AG08396 (cell line): ENCODE results near the gene SST.

Source experiments
- DNase-seq: peaks from one replicate; pipeline ENCODE4 v3.0.0; 2012; ENCODE audit warnings: low spot score, mixed read lengths

The SST gene

GRCh38 chr3:187669675-187670504, at the start of gene SST:
SST (minus strand) TSS chr3:187670394; CDS start chr3:187670291, 103 bp downstream.
- peak; percentile 44 for DNase-seq

GRCh38 chr3:187719628-187720336, 49.6 kb upstream of the SST start:
- DNase-seq: no peak

DNA sequence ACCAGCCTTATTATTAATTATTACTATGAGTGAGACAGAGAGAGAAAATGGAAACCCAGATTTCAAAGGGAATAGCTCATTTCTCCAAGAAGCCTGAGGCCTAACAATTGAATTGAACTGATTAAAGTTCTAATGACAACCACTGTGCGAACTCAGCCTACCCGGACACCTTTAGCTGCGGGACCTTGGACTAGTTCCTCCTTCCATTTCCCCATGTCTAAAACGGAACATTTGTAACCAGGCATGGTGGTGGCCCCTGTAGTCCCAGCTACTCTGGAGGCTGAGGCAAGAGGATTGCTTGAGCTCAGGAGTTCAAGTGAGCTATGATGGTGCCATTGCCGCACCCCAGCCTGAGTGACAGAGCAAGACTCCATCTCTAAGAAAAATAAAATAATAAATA, 48.6 kb upstream of the SST start:
- no peak for DNase-seq

- peak; percentile 53 for DNase-seq
Measured at GRCh38 chr3:187717572-187717971, 47.4 kb upstream of the SST start.

DNA sequence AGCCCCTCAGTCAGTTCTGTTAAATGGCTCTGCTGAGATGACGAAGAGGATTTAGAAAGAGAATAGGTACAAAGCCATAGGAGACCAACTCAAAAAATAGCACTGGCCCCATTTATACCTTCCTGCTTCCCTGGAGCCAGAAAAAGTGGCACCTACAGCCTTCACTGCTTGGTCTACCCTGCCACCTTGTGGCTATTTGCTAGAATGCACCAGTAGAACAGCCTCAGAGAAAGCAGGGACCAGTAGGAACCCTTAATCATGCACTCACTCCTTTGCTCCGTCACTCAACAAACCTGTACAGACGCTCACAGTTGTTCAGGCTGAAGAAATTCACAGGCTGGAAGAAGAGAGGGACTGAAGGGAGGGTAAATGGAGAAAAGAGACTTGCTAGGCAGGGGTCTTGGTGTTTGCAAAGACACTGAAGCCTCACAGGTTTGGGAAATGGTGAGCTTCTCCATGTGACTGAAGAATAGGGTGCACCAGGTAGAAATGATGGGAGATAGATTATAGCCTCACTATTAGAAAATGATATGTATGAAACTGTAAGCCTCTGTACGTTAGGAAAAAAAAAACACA, 44.3 kb upstream of the SST start:
- DNase-seq: peak; percentile 82

- no peak for DNase-seq
Measured at GRCh38 chr3:187713504-187713903, 43.3 kb upstream of the SST start.

DNA sequence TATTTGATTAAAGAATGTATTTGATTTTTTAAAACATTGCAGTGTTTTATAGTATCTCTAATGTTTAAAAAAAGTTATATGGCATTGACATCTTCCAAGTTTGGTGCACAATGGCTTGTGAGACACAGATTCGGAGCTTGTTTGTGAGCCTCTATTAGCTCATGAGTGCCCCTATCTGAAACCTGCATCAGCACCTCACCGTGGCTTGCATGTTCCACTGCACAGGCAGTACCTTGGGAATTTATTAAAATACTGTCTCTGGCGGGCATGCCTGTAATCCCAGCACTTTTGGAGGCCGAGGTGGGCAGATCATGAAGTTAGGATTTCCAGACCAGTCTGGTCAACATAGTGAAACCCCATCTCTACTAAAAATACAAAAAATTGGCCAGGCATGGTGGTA, 39.0 kb upstream of the SST start:
- no peak for DNase-seq

- no peak for DNase-seq
Measured at GRCh38 chr3:187708696-187709095, 38.5 kb upstream of the SST start.

DNA sequence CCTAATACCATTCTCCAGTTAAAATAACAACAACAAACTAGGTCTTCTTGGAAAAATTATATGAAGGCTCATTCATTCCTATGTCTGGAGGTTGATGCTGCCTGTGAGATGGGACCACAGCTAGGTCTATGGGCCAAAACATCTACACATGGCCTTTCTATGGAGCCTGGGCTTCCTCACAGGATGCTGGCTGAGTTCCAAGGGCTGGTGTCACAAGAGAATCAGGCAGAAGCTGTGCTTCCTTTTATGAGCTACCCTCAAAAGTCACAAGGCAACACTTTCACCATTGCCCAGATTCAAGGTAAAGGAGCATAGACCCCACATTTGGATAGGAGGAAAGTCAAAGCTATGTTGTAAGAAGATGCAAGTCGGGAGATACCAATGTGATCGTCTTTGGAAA, 36.8 kb upstream of the SST start:
- DNase-seq: no peak

DNA sequence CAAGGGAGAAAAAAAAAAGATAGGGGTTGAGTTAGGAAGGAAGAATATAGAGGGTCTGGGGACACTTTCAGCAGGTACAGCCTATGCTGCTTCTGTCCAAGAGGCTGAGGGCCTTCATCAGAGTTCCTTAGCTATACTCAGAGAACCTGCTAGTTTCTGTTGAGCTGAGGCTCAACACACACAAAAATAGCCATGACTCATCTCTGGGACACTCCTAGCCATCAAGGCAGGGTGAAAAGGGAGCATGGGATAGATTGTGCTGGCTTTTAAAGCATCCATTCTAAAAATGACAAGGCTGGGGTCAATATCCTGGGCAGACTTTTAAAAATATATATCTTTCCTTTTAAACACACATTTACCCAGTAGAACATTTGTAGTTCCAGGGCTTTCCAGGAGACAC, 35.0 kb upstream of the SST start:
- peak; percentile 41 for DNase-seq

DNA sequence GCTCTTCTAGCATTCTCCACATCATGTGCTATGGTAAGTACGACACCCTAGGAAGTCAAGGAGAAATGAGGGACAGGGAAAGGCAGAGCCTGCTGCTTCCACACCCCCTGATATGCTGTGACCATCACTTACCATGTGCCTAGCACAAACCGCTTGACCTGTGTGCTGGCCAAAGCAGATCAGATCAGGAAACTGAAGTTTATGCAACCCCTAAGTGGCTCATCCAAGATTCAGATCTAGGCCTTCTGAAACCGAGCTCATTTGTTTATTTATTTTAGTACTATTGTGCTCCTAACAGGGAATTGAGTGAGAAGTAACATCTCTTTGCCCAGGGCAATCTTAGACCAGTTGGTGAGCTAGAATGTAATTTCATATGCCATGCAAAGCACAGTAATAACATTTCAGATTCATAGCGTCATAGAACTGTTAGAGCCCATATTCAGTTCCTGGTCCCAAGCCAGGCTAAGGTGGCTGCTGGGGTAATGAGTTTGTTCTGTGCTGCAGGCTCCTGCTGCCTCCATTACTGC, 32.4 kb upstream of the SST start, which contains the start of gene RTP2:
Gene RTP2, minus strand, starts transcription at position 51 of the 527 bp plus-strand sequence. CDS start 429 bp downstream, outside the sequence.
- no peak for DNase-seq

DNA sequence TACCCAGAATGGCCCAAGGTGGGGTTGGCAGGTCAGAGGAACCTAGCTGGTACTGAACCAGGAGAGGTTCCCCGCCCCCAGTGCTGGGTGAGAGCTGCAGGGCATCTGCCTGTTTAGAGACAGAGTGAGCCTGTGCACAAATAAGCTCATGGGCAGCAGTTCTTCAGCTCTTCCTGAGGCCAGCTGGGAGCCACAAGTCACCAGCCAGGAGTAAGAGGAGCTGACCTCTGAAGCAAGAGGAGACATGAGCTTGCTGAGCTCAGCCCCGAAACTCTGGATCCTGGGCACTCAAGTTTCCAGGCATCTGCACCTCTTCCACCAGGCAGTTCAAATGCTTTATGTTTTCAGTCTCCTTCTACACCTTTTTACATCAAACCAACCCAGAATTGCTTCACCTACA, 30.1 kb upstream of the SST start:
- DNase-seq: no peak

GRCh38 chr3:187698499-187699399, 28.6 kb upstream of the SST start:
- DNase-seq: no peak

DNA sequence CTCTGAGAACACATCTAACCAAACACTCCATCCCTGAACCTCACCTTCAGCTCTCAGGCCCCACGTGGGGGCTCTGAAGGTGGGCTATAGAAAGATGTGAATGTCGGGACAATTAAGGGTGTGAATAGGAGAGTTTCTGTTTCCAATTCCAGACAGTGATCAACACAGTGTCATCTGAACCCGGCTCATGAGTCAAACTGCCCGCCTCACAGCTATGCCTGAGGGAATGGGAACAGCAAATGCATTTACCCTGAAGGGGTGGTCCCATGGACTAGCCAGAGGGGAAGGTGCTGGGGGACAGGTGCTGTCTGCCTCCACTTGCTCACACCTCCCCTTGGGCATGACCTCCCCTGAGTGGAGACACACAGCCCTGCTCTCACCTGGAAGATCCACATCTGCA, 25.8 kb upstream of the SST start:
- no peak for DNase-seq

GRCh38 chr3:187695449-187695848, 25.3 kb upstream of the SST start:
- DNase-seq: no peak

DNA sequence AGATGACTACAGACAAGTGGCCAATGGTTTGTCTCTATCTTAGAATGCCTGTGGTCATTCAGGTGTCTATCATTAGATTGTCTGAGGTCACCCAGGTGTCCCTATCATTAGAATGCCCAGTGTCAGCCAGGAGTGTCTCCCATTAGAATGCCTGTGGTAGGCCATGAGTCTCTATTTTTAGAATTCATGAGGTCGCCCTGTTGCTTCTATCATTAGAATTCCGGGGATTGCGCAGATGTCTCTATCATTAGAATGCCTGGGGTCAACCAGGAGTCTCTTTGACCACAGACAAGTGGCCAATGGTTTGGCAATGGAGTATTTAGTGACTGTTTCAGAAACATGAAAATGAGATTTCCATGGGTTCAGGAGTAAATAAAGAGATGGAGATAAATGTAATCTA, 24.6 kb upstream of the SST start:
- no peak for DNase-seq

- no peak for DNase-seq
Measured at GRCh38 chr3:187693431-187693830, 23.2 kb upstream of the SST start.

GRCh38 chr3:187689984-187690383, 19.8 kb upstream of the SST start:
- DNase-seq: no peak

GRCh38 chr3:187686621-187687273, 16.6 kb upstream of the SST start:
- DNase-seq: no peak

DNA sequence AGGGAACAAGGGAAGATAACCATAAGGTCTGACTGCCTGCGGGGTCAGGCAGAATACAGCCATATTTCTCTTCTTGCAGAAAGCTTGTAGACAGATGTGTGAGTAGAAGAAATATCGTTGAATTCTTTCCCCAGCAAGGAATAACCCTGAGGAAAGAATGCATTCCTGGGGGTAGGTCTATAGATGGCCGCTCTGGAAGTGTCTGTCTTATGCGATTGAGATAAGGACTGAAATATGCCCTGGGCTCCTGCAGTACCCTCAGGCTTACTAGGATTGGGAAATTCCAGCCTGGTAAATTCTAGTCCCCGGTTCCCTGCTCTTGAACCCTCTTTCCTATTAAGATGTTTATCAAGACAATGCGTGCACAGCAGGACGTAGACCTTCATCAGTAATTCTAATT, 15.8 kb upstream of the SST start:
- no peak for DNase-seq

DNA sequence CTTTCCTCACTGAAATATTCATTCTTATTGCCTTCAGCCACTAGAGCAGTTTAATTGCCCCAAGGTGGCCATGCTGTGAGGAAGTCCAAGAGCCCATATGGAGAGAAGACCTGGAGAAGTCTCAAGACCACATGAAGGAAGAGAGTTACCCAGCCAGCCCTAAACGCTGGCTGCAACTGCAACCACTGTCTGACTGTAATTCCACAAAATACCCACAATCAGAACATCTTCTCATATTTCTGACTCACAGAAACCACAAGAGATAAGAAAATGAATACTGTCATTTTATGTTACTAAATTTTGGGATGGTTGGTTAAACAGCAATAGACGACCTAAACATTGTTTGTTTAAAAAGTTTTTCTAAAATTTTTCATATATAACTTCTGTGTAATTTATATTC, 14.7 kb upstream of the SST start:
- DNase-seq: no peak
